ENCODE results near the gene BMP7.
"Not testable (repeated sequence)": the region's sequence is repeated elsewhere in the genome, so short reads cannot be mapped to it uniquely, and the experiment has no call there.

BMP7 gene

DNA sequence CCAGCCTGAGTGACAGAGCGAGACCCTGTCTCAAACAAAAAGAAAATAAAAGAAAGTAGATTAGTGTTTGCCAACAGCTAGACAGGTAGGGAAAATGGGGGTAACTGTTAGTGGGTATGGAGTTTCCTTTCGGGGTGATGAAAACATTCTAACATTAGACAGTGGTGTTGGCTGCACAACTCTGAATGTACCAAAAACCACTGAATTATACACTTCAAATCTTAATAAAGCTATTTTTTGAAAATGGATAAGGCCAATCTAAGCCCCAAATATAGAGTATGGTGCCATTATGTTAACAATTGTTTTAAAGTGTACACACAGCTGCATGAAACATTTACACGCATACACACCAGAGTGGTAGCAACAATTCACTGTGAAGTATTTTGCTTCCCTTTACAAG lies 57.0 kb downstream of the BMP7 start:
- DNase-seq: no peak

DNA sequence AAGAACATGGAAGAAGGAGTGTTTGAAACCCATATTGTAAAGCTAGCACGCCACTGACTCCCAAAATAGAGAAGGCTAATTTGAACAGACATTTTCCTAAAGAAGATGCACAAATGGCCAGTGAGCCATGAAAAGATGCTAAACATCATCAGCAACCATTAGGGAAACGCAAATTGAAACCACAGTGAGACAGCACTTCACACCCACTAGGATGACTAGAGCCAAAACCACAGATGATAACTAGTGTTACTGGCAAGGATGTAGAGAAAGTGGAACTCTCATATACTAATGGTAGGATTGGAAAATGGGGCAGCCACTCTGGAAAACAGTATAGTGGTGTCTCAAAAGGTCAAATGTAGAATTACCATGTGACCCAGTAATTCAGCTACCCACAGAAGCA lies 58.2 kb downstream of the BMP7 start:
- peak; percentile 9 for DNase-seq

DNA sequence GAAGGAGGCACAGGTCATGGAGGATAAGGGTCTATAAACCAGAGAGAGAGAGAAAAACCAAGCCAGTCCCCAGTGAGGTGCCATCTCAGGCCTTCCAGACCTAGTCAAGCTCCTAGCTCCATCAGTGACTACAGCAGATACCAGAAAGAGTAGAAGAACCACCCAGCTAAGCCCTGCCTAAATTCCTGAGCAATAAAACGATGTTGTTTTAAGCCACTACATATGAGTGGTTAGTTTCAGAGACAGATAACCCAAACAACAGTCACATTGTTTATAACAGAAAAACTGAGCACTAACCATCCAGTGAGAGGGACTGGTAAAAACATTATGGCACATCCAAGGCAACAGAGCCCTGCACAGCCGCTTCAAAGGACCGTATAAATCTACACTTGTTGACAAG lies 59.2 kb downstream of the BMP7 start:
- no peak for DNase-seq

DNA sequence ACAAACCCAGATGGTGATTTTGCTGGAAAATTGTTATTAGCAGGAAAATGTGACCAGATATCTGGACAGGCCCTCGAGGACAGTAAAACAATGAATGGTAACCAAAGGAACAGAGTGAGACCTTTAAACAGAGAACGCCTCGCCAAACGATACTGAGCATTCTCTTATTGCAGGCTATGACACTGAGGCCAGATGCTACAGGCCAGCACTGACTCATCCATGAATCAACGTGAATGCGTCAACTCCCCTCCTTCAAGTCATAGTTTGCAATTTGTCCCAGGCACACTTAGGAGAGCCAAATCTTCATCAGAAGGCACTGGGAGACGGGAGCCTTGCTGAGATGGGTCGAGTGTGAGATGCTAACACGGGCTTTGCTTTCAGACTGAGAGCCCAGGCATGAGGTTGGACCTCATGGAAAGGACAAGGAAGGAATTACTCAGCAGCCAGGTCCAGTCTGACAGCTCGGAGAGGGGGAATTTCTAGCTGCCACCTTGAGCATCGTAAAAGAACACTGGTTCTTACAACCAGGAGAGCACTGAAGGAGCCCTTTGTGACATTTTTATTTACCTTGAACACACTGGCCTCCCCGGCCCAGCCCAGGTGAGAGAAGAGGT lies 60.7 kb downstream of the BMP7 start:
- no peak for DNase-seq

DNA sequence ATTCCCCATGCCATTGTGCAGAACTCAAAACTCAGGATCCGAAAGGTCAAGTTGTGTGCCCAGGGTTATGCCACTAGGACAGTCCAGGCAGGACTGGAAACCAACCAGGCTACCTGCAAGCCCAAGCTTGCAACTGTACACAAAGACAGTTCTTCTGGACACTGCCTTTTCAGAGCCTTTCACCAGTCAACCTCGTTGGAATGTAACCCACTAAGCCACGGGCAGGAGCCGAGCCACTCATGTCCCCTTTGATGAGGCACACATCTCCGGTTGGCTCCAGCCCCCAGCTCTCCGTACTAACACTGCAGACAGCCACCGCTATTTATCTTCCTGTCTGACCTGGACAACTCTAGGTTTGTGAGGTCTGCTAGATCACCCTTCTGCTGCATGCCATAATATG lies 62.5 kb downstream of the BMP7 start:
- DNase-seq: no peak

DNA sequence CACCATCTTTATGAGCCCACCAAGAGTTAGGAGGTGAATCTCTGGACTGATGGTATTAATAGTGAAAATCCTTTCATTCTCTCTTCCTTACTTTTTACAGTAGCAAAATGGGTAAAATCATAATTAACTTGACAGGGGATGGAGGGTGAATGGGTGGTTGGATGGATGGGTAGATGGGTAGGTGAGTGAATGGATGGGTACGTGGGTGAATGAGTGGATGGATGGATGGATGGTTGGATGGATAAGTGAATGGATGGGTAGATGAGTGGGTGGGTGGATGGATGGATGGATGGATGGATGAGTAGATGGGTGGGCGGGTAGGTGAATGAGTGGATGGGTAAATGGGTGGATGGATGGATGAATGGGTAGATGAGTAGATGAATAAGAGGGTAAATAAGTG lies 63.2 kb downstream of the BMP7 start:
- DNase-seq: no peak

DNA sequence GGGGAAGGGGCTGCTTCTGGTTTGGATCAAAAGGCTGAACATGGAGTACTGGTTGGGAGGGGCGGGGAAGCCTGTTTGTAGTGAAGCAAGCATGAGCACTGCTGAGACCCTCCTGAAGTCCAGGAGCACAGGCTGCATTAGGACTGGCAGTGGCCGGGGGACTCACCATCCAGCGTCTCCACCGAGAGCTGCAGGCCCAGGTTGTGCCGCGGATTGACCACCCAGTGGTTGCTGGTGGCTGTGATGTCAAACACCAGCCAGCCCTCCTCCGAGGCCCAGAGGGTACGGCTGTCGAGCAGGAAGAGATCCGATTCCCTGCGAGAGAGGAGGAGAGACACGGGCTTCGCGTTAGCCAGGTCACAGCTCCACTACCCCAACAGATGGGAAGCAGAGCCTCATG lies 64.1 kb downstream of the BMP7 start:
- DNase-seq: no peak

DNA sequence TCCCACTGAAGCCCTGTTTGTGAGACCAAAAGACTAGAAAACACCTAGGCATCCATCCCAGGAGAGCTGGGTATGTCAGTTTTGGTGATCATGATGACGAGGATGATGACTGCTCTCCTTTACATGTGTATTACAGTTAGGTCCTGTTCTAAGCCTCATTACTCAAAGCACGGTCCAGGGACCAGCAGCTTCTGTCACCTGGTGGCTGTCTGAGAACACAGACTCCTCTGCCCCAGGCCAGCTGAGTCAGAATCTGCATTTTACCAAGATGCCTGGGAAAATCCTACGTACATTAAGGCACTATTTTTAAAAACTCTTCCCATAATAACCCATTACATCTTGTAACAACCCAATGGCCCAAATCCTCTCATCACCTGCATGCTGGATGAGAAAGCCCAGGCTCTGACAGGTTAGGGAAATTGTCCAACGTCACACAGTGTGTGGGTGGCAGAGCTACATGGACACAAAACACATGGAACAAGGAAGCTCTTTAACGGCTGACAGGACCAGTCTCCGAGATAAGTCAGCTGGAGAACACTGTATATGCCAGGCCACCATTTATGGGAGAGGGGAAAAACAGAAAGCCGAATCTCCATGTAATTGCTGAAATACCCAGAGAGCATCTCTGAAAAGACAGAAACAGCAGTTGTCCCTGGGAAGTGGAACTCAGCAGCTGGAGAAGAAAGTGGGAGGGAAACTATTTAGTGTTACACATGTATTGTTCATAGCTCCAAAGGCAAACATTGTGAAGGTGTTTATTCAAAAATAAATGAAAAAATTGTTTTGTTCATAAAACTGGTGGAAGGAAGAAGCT lies 65.4 kb downstream of the BMP7 start:
- no peak for DNase-seq

DNA sequence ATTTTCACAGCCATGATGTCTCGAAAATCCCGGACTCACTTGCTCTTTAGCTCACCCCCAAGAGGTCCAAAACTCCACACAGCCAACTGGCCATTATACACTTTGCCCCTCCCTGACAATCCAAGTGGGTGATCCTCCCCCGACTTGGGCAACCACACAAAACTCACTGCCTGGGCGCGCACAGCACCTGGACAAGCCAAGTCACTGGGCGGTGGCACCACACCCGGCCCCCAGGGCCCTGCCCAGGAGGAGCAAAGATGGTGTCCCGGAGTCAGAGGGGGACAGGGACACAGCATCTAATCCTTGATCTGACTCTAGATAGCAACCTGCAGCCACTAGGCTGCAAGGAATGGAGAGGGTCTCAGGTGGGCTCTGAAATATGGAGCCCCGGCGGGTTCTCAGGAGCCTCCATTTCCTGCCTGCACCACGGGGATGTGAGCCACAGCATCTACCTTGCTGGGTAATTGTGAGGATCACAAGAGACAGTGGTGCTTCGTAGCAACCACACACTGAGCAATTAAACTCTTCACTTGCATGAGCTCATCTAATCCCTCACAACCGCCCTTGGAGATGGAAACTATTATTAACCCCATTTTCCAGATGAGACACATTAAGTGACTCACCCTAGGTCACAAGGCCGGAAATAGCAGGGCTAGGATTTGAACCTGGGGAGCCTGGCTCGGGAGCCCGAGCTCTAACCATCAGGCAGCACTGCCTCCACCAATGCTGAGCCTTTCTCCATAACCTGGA lies 66.6 kb downstream of the BMP7 start:
- no peak for DNase-seq

DNA sequence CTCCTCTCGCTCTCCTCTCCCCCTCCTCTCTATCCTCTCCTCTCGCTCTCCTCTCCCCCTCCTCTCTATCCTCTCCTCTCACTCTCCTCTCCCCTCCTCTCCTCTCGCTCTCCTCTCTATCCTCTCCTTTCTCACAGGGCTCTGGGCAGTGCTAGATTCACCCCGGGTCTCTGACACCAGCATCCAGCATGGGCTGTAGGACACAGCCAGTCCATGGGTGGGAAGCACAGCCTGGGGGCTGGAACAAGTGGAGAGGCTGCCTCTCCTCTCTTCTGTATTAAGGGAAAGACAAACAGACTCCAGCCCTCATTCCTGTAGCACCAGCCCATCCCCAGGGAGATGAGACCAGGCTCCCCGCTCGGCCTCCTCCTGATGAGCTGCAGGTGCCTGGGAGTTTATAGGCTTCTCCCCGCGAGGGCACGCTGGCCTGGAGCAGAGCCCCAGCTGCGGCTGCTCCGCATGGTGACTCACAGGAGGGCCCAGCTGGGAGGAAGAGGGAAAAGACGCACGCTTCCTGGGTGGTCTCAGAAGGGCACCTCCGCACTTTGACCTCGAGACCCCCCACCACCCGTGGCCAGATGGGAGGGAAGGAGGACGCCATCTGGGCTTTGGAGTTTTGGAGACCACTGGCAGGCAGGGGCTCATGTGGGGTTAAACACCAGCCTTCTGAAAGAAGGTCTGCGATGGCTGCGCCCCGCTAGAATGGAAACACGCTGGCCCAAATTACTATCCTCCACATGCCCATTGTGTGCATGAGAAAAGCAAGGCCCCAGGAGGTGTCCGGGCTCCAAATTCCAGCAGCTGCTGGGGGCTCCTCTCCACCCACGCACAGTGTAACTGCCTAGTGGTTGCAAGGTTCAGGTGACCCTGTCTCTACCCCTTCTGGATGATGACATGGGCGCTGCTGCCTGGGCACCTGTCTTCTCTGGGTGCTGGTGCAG lies 68.0 kb downstream of the BMP7 start:
- DNase-seq: no peak

DNA sequence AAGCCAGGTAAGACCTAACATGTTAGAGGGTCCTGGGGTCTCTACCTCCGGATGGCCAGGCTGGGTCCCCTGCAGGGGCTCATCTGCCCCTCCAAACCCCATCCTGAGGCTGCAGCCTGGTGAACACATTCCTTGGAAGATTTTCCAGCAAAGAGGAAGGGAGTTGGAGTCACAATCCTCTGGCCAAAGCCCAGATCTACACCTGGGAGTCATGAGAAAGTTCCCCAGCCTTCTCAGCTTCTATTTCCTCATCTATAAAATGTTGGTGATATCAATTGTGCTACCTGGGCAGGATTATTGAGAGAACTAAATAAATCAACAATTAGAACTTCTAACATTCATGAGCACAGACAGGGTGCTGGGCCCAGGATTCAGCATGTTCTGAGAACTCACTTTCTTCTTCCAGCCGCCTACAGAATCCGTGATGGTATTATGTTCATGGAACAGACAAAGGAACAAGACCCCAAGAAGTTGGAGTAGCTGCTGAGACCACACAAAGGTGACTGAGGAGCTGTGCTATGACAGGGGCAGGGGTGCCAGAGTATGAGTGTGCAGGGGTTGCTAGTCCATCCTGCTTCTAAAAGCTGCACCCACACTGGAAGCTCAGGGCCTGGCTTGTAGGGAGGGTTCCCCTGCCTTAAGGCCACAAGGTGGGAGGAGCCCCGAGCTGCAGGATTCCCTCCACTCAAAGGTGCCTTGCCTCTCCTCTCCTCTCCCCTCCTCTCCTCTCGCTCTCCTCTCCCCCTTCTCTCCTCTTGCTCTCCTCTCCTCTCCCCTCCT lies 68.9 kb downstream of the BMP7 start:
- DNase-seq: no peak

DNA sequence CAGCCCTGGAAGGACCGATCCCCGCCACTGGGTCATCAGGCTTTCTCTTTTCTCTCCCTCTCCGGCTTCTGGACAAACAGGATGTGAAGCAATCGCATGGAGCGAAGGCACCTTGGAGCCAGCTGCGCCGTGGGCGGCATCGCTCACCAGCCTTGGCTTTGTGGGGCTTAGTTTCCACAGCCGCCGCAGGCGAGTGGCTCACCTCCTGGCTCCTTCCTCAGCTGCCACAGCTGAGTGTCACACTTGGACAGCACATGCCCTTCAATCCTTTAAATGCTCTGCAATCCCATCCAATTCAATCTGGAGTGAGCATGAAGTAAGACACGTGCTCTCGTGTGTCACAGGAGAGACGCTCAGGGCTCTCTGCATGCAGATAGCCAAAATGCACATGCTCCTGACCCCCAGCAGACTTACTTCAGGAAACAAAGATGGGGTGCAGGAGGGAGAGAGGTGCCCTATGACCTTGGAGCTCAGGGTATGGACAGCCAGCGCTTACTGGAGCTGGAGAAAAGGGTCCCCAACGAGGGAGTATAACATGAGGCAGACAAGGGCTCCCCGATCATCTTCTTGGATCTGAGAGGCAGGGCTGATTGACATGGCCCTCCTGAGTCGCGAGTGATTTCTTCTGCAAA lies 70.9 kb downstream of the BMP7 start:
- DNase-seq: no peak

DNA sequence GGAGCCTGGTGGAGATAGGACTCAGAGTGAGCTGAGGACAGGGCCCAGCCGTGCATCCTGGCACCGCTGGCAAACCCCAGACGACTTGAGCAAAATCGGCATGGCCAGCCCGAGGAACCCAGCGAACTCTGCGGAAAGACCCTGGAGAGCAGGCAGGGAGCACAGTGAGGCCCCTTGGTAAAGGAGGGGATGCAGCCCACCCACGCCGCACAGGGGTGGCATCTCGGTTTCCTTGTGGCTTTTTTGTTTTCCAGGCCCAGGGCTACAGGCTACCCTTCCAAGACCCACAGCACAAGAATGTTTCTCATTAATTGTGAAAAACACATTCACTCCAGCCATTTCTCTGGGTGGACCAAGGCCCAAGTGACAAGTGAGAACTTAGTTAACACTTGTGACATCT lies 71.4 kb downstream of the BMP7 start:
- no peak for DNase-seq

DNA sequence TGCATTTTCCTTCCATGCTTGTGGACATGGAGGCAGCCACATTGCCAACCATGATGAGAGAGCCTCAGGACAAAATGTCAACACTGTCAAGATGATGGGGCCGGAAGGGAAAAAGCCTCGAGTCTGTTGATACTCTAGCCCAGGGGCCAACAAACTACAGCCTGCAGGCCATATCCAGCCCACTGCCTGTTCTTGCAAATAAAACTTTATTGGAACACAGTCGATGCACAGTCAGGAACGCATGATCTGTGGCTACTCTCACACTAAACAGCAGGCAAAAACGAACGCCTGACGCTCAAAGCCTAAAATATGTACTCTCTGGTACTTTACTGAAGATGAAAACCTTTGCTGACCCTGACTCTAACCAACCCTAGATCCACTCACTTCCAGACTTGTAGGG lies 72.3 kb downstream of the BMP7 start:
- DNase-seq: no peak

DNA sequence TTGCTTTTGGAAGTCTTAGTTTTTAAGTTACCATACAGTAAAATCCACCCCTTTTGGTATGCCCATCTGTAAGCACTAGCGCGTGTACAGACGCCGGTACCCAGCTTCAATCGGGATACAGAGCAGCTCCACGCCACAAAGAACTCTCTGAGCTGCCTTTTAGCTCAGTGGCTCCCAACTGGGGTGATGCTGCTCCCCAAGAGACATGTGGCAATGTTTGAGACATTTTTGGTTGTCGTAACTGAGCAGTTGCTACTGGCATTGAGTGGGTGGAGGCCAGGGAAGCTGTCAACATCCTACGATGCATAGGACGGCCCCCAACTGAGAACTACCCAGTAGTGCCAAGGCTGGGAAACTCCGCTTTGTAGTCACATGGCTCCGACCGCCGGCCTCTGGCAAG lies 73.3 kb downstream of the BMP7 start:
- no peak for DNase-seq

DNA sequence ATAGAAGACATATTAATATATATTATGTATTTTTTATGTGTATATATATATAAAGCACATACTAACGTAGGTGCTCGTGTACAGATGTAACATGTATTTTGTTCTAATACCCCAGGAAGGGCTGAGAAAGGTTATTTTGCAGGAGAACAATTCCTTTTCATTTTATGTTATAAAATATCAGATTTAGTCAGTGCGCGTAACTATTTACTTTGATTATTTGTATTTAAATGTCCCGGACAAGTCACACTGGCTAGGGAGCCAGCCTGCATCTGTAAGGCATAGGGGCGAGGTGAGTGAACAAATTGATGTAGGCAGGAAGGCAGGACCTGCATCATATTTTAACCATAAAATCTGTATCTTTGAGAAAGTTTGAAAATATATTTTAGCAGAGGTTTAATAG lies 74.1 kb downstream of the BMP7 start:
- DNase-seq: no peak

DNA sequence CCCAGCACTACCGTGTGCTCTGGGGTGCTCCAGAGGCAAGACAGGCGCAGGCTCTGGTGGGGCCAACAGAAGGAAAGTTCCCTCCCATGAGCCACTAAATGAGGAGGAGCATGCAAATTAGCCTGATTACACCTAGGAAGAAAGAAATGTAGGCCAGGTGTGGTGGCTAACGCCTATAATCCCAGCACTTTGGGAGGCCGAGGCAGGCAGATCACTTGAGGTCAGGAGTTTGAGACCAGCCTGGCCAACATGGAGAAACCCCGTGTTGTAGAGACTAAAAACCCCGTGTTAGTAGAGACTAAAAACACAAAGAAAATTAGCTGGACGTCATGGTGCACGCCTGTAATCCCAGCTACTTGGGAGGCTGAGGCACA lies 75.2 kb downstream of the BMP7 start:
- DNase-seq: not testable (repeated sequence)

DNA sequence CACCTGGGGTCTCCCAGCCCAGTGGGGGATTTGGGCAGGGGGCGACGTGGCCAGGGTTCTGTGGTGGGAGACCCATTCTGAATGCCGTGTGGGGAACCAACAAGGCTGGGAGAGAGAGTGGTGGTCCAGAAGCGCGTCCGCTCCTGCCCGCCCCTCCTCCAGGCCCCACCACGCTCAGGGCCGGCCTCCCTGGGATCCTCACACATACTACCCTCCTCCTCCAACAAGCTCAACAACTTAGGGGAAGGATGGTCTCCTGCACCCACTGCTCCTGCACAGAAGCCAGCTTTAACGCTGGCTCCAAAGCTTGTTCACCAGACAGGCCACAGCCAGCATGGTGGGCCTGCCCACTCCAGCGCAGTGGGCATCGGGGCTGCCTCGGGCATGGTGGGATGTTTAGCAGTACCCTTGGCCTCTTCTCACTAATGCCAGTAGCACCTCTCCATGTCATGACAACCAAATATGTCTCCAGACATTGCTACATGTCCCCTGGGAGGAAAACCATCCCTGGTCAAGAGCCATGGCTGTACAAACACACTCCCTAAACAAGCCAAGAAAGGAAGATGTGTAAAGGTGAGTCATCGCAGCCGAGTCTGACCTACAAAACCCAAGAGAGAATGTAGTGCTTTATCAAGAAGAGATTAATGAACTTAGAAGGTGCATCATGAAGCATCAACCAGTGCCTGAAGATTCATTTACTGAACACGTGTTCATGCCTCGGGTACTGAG lies 75.7 kb downstream of the BMP7 start:
- DNase-seq: no peak

DNA sequence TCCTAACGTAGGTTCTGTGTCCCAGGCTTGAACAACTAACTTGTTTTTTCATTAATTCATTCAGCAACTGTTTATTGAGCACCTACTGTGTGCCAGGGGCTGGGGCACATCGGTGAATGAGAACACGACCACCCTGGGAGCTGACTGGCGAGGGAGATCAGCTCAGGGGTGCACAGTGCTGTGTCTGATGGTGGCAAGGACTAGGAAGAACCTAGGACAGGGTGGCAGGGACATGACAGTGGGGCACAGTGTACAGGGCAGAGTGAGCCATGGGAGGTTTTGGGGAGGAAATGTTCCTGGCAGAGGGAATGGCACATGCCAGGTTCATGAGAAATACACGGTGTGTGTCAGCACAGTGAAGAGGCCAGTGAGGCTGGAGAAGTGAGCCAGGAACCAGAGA lies 76.7 kb downstream of the BMP7 start:
- no peak for DNase-seq

DNA sequence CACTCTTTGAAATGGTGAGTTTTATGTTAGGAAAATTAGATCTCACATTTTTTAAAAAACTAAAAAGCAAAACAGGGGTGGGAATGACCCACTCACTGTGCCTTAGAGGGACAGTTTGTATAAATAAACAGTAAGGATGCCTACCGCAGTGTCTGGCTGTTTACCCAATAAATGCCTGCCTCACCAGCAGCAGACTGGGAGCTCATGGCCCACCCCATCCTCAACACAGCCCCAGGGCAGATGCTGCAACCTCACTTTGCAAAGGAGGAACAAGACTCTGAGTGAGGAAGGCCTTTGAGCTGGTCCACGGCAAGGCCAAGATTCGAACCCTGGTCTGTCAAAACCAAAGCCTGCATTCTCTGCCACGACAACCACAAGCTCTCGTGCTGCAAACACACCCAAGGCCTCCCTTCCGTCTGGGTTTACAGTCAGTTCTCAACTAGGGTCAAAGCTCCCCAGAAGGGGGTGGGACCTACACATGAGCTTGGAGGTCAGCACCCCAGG lies 77.8 kb downstream of the BMP7 start:
- DNase-seq: no peak

DNA sequence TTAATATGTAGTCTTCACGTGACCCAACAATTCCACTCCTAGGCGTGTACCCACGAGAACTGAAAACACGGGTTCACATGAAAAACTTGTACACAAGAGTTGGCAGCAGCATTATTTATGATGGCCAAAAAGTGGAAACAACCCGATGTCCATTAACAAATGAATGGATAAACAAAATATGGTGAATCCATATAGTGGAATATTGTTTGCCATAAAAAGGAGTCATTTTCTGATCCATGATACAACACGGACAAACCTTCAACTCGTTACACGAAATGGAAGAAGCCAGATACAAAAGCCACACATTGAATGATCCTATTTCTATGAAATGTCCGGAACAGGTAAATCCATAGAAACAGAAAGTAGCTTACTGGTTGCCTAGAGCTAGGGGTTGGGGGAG lies 78.4 kb downstream of the BMP7 start:
- DNase-seq: no peak
